ENCODE data around the gene TBC1D13. TPM values are rescaled to one million over a fixed set of nuclear protein-coding genes. Genes with fewer than 3 reads are reported as not detected.

TBC1D13 gene
- polyA plus RNA-seq, 1 donor from 2014 or later = 30.0 TPM

DNA sequence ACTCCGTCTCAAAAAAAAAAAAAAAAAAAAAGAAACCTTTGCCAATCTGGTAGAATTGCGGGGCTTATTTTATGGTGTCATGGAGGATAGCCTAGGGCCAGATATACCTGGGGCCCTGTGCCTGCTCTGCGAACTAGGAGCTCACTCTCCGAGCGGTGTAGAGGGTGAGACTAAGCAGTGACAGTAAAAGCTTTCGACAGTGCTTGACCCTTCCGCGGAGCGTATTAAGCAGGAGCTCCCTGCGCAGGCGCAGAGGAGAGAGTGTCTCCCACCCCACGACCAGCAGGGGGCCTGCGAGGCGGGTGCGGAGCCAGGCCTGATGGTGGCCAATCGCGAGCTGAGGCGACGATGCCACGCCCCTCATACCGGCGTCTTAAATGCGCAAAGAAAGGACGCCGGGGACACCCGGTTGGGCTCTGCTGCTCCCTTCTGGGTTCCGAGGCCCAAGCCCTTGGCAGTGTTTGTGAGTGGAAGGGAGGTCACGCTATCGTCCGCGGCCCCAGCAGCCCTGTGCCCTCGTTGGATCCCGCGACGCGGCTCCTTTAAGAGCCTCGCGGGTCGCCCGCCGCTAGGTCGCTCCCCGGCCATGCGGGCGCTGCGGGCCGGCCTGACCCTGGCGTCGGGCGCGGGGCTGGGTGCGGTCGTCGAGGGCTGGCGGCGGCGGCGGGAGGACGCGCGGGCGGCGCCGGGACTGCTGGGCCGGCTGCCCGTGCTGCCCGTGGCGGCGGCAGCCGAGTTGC, 31.2 kb downstream of the TBC1D13 start, which contains the start of gene ENDOG:
TSS of gene ENDOG (plus strand) at position 402 of the 740 bp plus-strand sequence. CDS start at position 587, 185 bp downstream.
- Histone ChIP-seq H3K9ac (ENCODE audit: low read length) (peak within 1 kb of the TSS; percentile 71), H3K9me2 (ENCODE audit: insufficient read depth, low read length) (no peaks in the 10 kb centered on the region), H3K27ac (ENCODE audit: low read length) (peak within 1 kb of the TSS; percentile 81), H3K36me3 (ENCODE audit: insufficient read depth, low read length) (no peaks in the 10 kb centered on the region), H3K9me3 (ENCODE audit: low read length) (no peaks in the 10 kb centered on the region), H3K4me2 (ENCODE audit: low read length) (peak within 1 kb of the TSS; percentile 84), H2AFZ (ENCODE audit: low read depth, low read length) (peak within 1 kb of the TSS; percentile 56), H4K20me1 (ENCODE audit: insufficient read depth) (no peaks in the 10 kb centered on the region), H3K4me3 (ENCODE audit: low read length) (peak within 1 kb of the TSS; percentile 93), H3K27me3 (ENCODE audit: insufficient read depth, low read depth, low read length) (no peaks in the 10 kb centered on the region), H3K79me2 (replicated peaks; ENCODE audit: insufficient read depth, low read length) (no peaks in the 10 kb centered on the region), H3F3A (ENCODE audit: insufficient read depth, low read length, poor library complexity, severe bottlenecking) (no peaks in the 10 kb centered on the region)
- TF ChIP-seq MXI1 (conservative IDR thresholded peaks at IDR 0.05; ENCODE audit: poor library complexity, severe bottlenecking) = peak; percentile 83
- TF ChIP-seq EZH2 (IDR thresholded peaks at IDR 0.05; ENCODE audit: borderline replicate concordance, insufficient read depth, low read length, poor library complexity, severe bottlenecking) = no peak
- peak; percentile 26 for TF ChIP-seq EP300 (conservative IDR thresholded peaks at IDR 0.05; ENCODE audit: poor library complexity, severe bottlenecking)
- peak; percentile 95 for TF ChIP-seq CTCF (IDR thresholded peaks at IDR 0.05; ENCODE audit: poor library complexity, severe bottlenecking)
- TF ChIP-seq SMC3 (conservative IDR thresholded peaks at IDR 0.05; ENCODE audit: poor library complexity) = peak; percentile 57
- peak; percentile 83 for TF ChIP-seq POLR2AphosphoS5 (IDR thresholded peaks at IDR 0.05)
- peak; percentile 56 for TF ChIP-seq REST (IDR thresholded peaks at IDR 0.05; ENCODE audit: borderline replicate concordance)
- TF ChIP-seq TAF1 (IDR thresholded peaks at IDR 0.05; ENCODE audit: low read depth) = no peak
- no peak for TF ChIP-seq RAD21 (conservative IDR thresholded peaks at IDR 0.05)

DNA sequence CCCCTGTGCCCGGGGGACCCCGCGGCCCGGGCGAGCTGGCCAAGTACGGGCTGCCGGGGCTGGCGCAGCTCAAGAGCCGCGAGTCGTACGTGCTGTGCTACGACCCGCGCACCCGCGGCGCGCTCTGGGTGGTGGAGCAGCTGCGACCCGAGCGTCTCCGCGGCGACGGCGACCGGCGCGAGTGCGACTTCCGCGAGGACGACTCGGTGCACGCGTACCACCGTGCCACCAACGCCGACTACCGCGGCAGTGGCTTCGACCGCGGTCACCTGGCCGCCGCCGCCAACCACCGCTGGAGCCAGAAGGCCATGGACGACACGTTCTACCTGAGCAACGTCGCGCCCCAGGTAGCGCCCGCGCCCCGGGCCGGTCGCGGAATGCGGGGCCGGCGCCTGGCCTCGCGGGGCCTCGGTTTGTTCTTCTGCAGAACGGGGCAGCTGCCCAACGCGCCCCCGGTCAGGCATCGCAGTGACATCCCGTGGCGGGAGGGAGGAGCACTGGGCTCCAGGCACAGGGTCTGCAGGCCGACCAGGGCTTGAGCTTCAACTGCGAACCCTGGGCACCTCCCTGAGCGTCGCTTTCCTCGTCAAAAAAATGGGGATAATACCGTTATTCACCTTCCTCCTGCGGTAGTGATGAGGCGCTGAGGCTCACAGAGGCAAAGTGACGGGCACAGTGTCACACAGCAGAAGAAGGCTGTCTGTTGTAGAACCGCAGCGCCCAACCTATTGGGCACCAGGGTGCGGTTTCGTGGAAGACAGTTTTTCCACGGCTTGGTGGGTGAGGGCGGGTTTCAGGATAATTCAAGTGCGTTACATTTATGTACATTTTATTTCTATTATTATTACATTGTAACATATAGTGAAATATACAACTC, 32.0 kb downstream of the TBC1D13 start:
- H3K79me2 ChIP-seq (replicated peaks; ENCODE audit: insufficient read depth, low read length) = no peaks in the 10 kb centered on the region
- H3F3A ChIP-seq (ENCODE audit: insufficient read depth, low read length, poor library complexity, severe bottlenecking) = no peaks in the 10 kb centered on the region
- no peaks in the 10 kb centered on the region for H3K9me3 ChIP-seq (ENCODE audit: low read length)
- no peaks in the 10 kb centered on the region for H3K27me3 ChIP-seq (ENCODE audit: insufficient read depth, low read depth, low read length)
- H3K9ac ChIP-seq (ENCODE audit: low read length) = peak overlapping the region; percentile 71
- peak overlapping the region; percentile 93 for H3K4me3 ChIP-seq (ENCODE audit: low read length)
- peak overlapping the region; percentile 12 for H3K27ac ChIP-seq (ENCODE audit: low read length)
- no peak overlapping the region for H2AFZ ChIP-seq (ENCODE audit: low read depth, low read length)
- no peaks in the 10 kb centered on the region for H3K9me2 ChIP-seq (ENCODE audit: insufficient read depth, low read length)
- TF ChIP-seq POLR2AphosphoS5 (IDR thresholded peaks at IDR 0.05) (no peak), RAD21 (conservative IDR thresholded peaks at IDR 0.05) (no peak), MXI1 (conservative IDR thresholded peaks at IDR 0.05; ENCODE audit: poor library complexity, severe bottlenecking) (peak; percentile 67), TAF1 (IDR thresholded peaks at IDR 0.05; ENCODE audit: low read depth) (no peak), EP300 (conservative IDR thresholded peaks at IDR 0.05; ENCODE audit: poor library complexity, severe bottlenecking) (no peak), CTCF (IDR thresholded peaks at IDR 0.05; ENCODE audit: poor library complexity, severe bottlenecking) (no peak)
- H3K4me2 ChIP-seq (ENCODE audit: low read length) = peak overlapping the region; percentile 84
- H4K20me1 ChIP-seq (ENCODE audit: insufficient read depth) = no peaks in the 10 kb centered on the region
- H3K36me3 ChIP-seq (ENCODE audit: insufficient read depth, low read length) = no peaks in the 10 kb centered on the region

Data from neural cell (in vitro differentiated cells).